ENCODE results near the gene FAM83C.
"Not testable (repeated sequence)": the region's sequence is repeated elsewhere in the genome, so short reads cannot be mapped to it uniquely, and the experiment has no call there.

Gene FAM83C

DNA sequence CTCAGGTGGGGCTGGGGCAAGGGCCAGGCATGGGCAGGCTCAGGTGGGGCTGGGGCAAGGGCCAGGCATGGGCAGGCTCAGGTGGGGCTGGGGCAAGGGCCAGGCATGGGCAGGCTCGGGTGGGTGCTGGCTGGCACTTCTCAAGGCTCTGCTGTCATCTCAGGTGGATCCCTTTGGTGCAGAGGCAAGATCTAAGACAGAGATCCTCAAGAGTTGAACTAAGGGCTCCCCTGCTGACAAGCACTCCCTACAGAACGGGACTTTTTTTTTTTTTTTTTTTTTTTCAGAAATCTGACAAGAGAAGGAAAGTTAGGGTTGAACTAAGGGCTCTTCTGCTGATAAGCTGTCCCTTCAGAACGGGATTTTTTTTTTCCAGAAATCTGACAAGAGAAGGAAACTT, 39.2 kb downstream of the FAM83C start:
- Histone ChIP-seq H3K4me3 (ENCODE audit: low read depth in 1 of 5, low read length in 5 of 5) (no peak overlapping the region), H3K9me3 (ENCODE audit: control insufficient read depth in 5 of 5, low read length in 5 of 5) (no peaks in the 10 kb centered on the region), H3K27ac (ENCODE audit: low read depth, low read length) (no peak overlapping the region), H3K9ac (ENCODE audit: low read length in 5 of 5) (no peak overlapping the region), H3K36me3 (ENCODE audit: control insufficient read depth in 5 of 5, insufficient read depth in 5 of 5, low read length in 5 of 5) (peaks cover 0 to 13% (median 3%) of the 10 kb centered on the region in 5 donors), H3K4me1 (ENCODE audit: control insufficient read depth in 5 of 5, insufficient read depth in 5 of 5, low read length in 5 of 5) (no peaks in the 10 kb centered on the region), H3K27me3 (ENCODE audit: control insufficient read depth in 5 of 5, insufficient read depth in 4 of 5, low read length in 5 of 5) (no peaks in the 10 kb centered on the region)

DNA sequence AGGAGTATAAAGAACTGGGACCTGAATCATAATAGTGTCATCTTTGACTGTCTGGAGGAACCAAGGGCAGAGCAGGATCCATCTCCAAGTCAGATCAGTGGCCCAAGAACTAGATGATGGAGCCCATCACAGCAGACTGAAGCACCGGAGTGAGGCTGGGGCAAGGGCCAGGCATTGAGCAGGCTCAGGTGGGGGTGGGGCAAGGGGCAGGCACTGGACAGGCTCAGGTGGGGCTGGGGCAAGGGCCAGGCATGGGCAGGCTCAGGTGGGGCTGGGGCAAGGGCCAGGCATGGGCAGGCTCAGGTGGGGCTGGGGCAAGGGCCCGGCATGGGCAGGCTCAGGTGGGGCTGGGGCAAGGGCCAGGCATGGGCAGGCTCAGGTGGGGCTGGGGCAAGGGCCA, 39.6 kb downstream of the FAM83C start:
- not testable (repeated sequence) for H3K4me1 ChIP-seq (ENCODE audit: control insufficient read depth in 5 of 5, insufficient read depth in 5 of 5, low read length in 5 of 5); H3K27me3 ChIP-seq (ENCODE audit: control insufficient read depth in 5 of 5, insufficient read depth in 4 of 5, low read length in 5 of 5); H3K27ac ChIP-seq (ENCODE audit: low read depth, low read length); H3K9ac ChIP-seq (ENCODE audit: low read length in 5 of 5); H3K9me3 ChIP-seq (ENCODE audit: control insufficient read depth in 5 of 5, low read length in 5 of 5); H3K4me3 ChIP-seq (ENCODE audit: low read depth in 1 of 5, low read length in 5 of 5)
- H3K36me3 ChIP-seq (ENCODE audit: control insufficient read depth in 5 of 5, insufficient read depth in 5 of 5, low read length in 5 of 5) = peaks cover 0 to 13% (median 3%) of the 10 kb centered on the region in 5 donors

DNA sequence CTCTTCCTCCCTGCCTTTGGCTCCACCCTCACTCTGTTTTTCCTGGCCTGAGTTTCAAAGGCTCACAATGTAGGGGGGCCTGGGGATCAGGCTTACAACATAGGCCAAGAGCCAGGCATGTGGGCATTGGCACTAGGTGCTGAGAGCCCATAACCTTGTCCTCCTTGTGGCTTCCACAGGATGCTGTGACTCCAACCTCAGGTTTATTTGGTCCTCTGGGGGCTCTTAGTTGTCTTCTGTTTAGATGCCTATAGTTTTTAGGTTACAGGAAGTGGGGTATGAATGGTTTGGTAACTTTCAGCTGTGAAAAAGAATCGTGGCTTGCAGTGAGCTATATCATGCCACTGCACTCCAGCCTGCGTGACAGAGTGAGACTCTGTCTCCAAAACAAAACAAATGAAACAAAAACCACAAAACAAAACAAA, 40.2 kb downstream of the FAM83C start:
- H3K36me3 ChIP-seq (ENCODE audit: control insufficient read depth in 5 of 5, insufficient read depth in 5 of 5, low read length in 5 of 5) = peaks cover 0 to 16% (median 3%) of the 10 kb centered on the region in 5 donors
- H3K9ac ChIP-seq (ENCODE audit: low read length in 5 of 5) = no peak overlapping the region
- no peak overlapping the region for H3K4me3 ChIP-seq (ENCODE audit: low read depth in 1 of 5, low read length in 5 of 5)
- H3K9me3 ChIP-seq (ENCODE audit: control insufficient read depth in 5 of 5, low read length in 5 of 5) = no peaks in the 10 kb centered on the region
- no peaks in the 10 kb centered on the region for H3K4me1 ChIP-seq (ENCODE audit: control insufficient read depth in 5 of 5, insufficient read depth in 5 of 5, low read length in 5 of 5)
- H3K27me3 ChIP-seq (ENCODE audit: control insufficient read depth in 5 of 5, insufficient read depth in 4 of 5, low read length in 5 of 5) = no peaks in the 10 kb centered on the region
- no peak overlapping the region for H3K27ac ChIP-seq (ENCODE audit: low read depth, low read length)

DNA sequence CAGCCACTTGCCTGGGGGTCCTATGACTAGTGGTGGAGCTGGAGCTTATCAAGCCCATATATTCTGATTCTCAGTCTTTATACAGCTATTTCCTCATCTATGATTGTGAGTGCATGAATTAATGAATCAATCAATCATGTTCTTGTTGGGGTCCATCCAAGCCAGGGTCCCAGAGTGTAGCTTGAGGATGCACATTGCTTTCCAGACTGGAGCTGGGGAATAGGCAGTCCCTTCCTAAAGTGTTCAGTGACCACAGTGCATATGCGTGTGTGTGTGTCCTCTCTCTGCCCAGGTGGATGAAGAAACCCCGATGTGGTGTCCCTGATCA, 40.6 kb downstream of the FAM83C start:
- Histone ChIP-seq H3K9me3 (ENCODE audit: control insufficient read depth in 5 of 5, low read length in 5 of 5) (no peaks in the 10 kb centered on the region), H3K9ac (ENCODE audit: low read length in 5 of 5) (no peak overlapping the region), H3K4me3 (ENCODE audit: low read depth in 1 of 5, low read length in 5 of 5) (no peak overlapping the region), H3K27me3 (ENCODE audit: control insufficient read depth in 5 of 5, insufficient read depth in 4 of 5, low read length in 5 of 5) (no peaks in the 10 kb centered on the region), H3K4me1 (ENCODE audit: control insufficient read depth in 5 of 5, insufficient read depth in 5 of 5, low read length in 5 of 5) (no peaks in the 10 kb centered on the region), H3K36me3 (ENCODE audit: control insufficient read depth in 5 of 5, insufficient read depth in 5 of 5, low read length in 5 of 5) (peaks cover 0 to 14% (median 3%) of the 10 kb centered on the region in 5 donors), H3K27ac (ENCODE audit: low read depth, low read length) (no peak overlapping the region)

DNA sequence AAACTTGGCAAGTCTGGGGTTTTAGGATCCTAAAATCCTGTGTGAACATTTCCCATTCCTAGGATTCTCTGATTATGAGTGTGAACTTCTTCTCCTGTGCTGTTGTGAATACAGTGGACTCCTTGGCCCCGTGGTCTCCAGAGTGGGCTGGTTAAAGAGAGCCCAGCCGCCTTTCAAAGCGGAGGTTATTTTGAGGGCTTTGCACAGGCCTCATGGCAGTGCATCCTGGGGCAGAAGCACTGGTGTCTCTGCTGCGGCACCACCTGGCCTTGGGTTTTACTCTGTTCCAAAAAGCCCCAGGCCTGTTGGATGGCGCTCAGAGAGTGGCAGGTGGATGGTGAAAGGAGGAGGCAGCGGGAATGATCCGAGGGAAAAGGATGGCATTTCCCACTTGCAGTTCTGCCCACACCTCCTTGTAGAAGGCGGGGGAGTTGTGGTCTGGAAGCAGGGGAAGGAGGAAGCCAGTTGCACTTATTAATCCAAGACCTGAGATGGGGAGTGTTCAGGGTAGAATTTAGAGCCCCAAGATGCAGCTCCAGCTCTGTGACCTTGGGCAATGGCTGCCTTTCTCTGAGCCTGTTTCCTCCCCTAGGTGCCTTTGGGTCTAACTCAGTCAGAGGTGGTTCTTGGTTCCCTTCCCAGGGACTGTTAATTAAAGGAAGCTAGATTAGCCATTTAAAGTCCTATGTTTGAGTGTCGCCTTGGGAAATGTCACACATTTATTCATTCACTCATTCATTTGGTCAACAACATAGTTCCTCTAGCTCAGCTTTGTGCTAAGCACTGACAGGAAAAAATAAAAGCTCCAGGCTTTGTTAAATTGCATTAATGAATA, 43.4 kb downstream of the FAM83C start:
- H3K4me3 ChIP-seq (ENCODE audit: low read depth in 1 of 5, low read length in 5 of 5) = no peak overlapping the region
- peaks cover 0 to 10% (median 3%) of the 10 kb centered on the region in 5 donors for H3K36me3 ChIP-seq (ENCODE audit: control insufficient read depth in 5 of 5, insufficient read depth in 5 of 5, low read length in 5 of 5)
- H3K9me3 ChIP-seq (ENCODE audit: control insufficient read depth in 5 of 5, low read length in 5 of 5) = no peaks in the 10 kb centered on the region
- no peak overlapping the region for H3K27ac ChIP-seq (ENCODE audit: low read depth, low read length)
- no peaks in the 10 kb centered on the region for H3K4me1 ChIP-seq (ENCODE audit: control insufficient read depth in 5 of 5, insufficient read depth in 5 of 5, low read length in 5 of 5)
- H3K27me3 ChIP-seq (ENCODE audit: control insufficient read depth in 5 of 5, insufficient read depth in 4 of 5, low read length in 5 of 5) = no peaks in the 10 kb centered on the region
- no peak overlapping the region for H3K9ac ChIP-seq (ENCODE audit: low read length in 5 of 5)

DNA sequence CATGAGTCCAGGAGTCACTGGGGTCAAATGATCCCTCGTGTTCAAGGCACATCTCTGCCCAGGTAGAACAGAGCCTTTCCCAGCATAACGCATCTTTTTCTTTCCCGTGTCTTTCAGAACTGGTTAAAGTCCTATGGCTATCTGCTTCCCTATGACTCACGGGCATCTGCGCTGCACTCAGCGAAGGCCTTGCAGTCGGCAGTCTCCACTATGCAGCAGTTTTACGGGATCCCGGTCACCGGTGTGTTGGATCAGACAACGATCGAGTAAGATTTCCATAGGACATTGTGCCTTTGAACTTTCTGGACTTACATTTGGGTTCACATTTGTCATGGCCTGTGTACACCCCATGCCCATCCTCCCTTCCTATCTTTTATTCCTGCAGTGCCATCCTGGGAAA, 45.5 kb downstream of the FAM83C start:
- H3K4me3 ChIP-seq (ENCODE audit: low read depth in 1 of 5, low read length in 5 of 5) = no peak overlapping the region
- H3K36me3 ChIP-seq (ENCODE audit: control insufficient read depth in 5 of 5, insufficient read depth in 5 of 5, low read length in 5 of 5) = peaks cover 0 to 7% (median 3%) of the 10 kb centered on the region in 5 donors
- no peak overlapping the region for H3K27ac ChIP-seq (ENCODE audit: low read depth, low read length)
- H3K9me3 ChIP-seq (ENCODE audit: control insufficient read depth in 5 of 5, low read length in 5 of 5) = no peaks in the 10 kb centered on the region
- H3K27me3 ChIP-seq (ENCODE audit: control insufficient read depth in 5 of 5, insufficient read depth in 4 of 5, low read length in 5 of 5) = no peaks in the 10 kb centered on the region
- no peak overlapping the region for H3K9ac ChIP-seq (ENCODE audit: low read length in 5 of 5)
- no peaks in the 10 kb centered on the region for H3K4me1 ChIP-seq (ENCODE audit: control insufficient read depth in 5 of 5, insufficient read depth in 5 of 5, low read length in 5 of 5)

DNA sequence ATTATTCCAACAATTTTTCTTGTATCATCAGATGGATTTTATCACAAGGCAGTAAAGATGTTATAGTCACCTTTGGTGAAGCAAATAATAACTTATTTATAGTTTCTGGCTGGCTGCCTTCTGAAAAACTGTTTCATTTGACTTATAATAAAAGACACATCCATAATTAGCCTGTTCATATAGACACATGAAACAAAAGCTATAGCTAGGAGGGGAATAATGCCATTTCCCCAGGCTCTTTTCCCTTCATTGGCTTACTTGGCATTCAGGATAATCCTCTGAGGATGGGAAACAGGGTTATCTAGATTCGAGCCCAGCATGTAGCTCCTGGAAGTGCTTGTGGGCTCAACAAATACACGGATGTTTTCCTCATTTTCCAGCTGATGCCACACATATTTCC, 48.2 kb downstream of the FAM83C start:
- no peaks in the 10 kb centered on the region for H3K9me3 ChIP-seq (ENCODE audit: control insufficient read depth in 5 of 5, low read length in 5 of 5)
- H3K36me3 ChIP-seq (ENCODE audit: control insufficient read depth in 5 of 5, insufficient read depth in 5 of 5, low read length in 5 of 5) = peaks cover 0 to 7% (median 3%) of the 10 kb centered on the region in 5 donors
- no peaks in the 10 kb centered on the region for H3K27me3 ChIP-seq (ENCODE audit: control insufficient read depth in 5 of 5, insufficient read depth in 4 of 5, low read length in 5 of 5)
- H3K27ac ChIP-seq (ENCODE audit: low read depth, low read length) = no peak overlapping the region
- no peak overlapping the region for H3K9ac ChIP-seq (ENCODE audit: low read length in 5 of 5)
- no peaks in the 10 kb centered on the region for H3K4me1 ChIP-seq (ENCODE audit: control insufficient read depth in 5 of 5, insufficient read depth in 5 of 5, low read length in 5 of 5)
- H3K4me3 ChIP-seq (ENCODE audit: low read depth in 1 of 5, low read length in 5 of 5) = no peak overlapping the region

DNA sequence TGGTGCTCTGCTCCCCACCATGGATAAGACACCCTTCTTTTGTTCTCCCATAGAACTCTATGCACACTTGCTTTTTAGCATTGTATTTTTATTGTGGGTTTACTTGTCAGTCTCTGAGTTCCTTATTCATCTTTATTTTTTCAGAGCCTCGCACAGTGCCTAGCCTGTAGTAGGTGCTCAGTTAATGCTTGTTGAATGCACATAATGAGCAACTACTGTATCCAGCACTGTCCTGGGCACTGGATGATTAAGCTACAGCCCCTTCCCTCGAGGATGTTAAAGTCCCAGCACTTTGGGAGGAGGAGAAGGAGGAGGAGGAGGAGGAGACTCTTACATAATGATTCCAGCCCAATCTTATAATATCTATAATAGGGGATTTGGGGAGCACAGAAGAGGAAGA, 48.9 kb downstream of the FAM83C start:
- Histone ChIP-seq H3K27ac (ENCODE audit: low read depth, low read length) (no peak overlapping the region), H3K4me3 (ENCODE audit: low read depth in 1 of 5, low read length in 5 of 5) (no peak overlapping the region), H3K27me3 (ENCODE audit: control insufficient read depth in 5 of 5, insufficient read depth in 4 of 5, low read length in 5 of 5) (no peaks in the 10 kb centered on the region), H3K9ac (ENCODE audit: low read length in 5 of 5) (no peak overlapping the region), H3K36me3 (ENCODE audit: control insufficient read depth in 5 of 5, insufficient read depth in 5 of 5, low read length in 5 of 5) (peaks cover 0 to 7% (median 0%) of the 10 kb centered on the region in 5 donors), H3K4me1 (ENCODE audit: control insufficient read depth in 5 of 5, insufficient read depth in 5 of 5, low read length in 5 of 5) (no peaks in the 10 kb centered on the region), H3K9me3 (ENCODE audit: control insufficient read depth in 5 of 5, low read length in 5 of 5) (no peaks in the 10 kb centered on the region)

DNA sequence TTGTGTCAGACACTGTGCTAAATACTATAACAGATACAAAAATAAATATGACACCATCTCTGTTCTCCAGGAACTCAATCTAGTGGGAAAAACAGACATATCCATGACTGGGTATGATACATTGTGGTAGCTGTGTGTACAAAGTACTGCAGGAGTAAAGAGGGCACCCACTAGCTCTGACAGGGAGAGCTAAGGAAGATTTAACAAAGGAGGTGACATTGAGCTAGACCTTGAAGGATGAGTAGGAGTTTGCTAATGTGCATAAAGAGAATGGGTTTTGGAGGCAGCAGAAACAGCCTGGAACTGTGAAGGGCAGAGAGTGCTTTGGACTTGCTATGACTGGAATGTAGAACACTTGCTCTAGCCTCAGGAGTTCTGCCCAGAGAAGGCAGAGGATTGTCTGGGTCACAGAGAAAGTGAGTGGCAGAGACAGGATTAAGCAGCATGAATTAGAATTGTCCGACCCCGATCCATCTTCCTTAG, 51.4 kb downstream of the FAM83C start:
- H3K27ac ChIP-seq (ENCODE audit: low read depth, low read length) = no peak overlapping the region
- no peaks in the 10 kb centered on the region for H3K4me1 ChIP-seq (ENCODE audit: control insufficient read depth in 5 of 5, insufficient read depth in 5 of 5, low read length in 5 of 5)
- peaks cover 0 to 9% (median 4%) of the 10 kb centered on the region in 5 donors for H3K36me3 ChIP-seq (ENCODE audit: control insufficient read depth in 5 of 5, insufficient read depth in 5 of 5, low read length in 5 of 5)
- no peaks in the 10 kb centered on the region for H3K27me3 ChIP-seq (ENCODE audit: control insufficient read depth in 5 of 5, insufficient read depth in 4 of 5, low read length in 5 of 5)
- H3K4me3 ChIP-seq (ENCODE audit: low read depth in 1 of 5, low read length in 5 of 5) = no peak overlapping the region
- H3K9ac ChIP-seq (ENCODE audit: low read length in 5 of 5) = no peak overlapping the region
- no peaks in the 10 kb centered on the region for H3K9me3 ChIP-seq (ENCODE audit: control insufficient read depth in 5 of 5, low read length in 5 of 5)

DNA sequence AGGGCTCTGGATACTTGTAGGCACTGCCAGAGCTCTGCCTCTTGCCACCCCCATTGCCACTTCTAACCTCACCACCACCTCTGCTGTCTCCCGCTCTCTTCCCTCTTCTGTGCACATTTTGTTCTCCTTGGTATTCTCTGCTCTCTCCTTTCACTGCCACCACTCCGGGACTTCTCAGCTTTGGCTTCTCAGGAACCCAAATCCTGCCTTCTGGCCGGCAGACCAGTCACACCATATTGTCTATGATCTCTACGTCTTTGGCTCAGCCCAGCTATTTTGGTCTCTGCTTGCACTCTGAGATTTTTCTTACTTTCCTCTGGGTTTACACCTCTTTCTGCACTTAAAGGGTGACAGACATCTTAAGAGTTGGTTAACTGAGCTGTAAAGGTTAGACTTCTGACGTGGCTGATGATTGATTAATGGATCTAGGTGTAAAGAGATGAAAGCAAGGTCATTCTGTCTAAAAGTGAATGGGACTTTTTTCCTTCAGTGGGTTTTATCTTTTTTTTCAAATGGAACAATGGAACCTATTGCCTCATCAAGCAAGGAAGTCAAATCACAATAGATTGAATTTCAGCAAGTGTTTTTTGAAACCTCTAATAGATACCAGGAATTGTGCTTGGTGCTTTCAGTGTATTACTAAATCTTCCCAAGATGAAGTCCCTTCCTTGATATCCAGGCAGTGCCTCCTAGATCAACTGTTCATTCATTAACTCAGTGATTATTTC, 52.0 kb downstream of the FAM83C start:
- H3K27ac ChIP-seq (ENCODE audit: low read depth, low read length) = no peak overlapping the region
- no peaks in the 10 kb centered on the region for H3K4me1 ChIP-seq (ENCODE audit: control insufficient read depth in 5 of 5, insufficient read depth in 5 of 5, low read length in 5 of 5)
- H3K9ac ChIP-seq (ENCODE audit: low read length in 5 of 5) = no peak overlapping the region
- no peak overlapping the region for H3K4me3 ChIP-seq (ENCODE audit: low read depth in 1 of 5, low read length in 5 of 5)
- H3K27me3 ChIP-seq (ENCODE audit: control insufficient read depth in 5 of 5, insufficient read depth in 4 of 5, low read length in 5 of 5) = no peaks in the 10 kb centered on the region
- peaks cover 0 to 12% (median 7%) of the 10 kb centered on the region in 5 donors for H3K36me3 ChIP-seq (ENCODE audit: control insufficient read depth in 5 of 5, insufficient read depth in 5 of 5, low read length in 5 of 5)
- no peaks in the 10 kb centered on the region for H3K9me3 ChIP-seq (ENCODE audit: control insufficient read depth in 5 of 5, low read length in 5 of 5)
